Measurements from ENCODE around the gene ID3. TPM values are rescaled to one million over a fixed set of nuclear protein-coding genes. Genes with fewer than 3 reads are reported as not detected.
"Not testable (repeated sequence)": the region's sequence is repeated elsewhere in the genome, so short reads cannot be mapped to it uniquely, and the experiment has no call there.

Gene ID3
- total and polyA plus RNA-seq, 12 donors = 44.7 to 217 (median 83.4) TPM

DNA sequence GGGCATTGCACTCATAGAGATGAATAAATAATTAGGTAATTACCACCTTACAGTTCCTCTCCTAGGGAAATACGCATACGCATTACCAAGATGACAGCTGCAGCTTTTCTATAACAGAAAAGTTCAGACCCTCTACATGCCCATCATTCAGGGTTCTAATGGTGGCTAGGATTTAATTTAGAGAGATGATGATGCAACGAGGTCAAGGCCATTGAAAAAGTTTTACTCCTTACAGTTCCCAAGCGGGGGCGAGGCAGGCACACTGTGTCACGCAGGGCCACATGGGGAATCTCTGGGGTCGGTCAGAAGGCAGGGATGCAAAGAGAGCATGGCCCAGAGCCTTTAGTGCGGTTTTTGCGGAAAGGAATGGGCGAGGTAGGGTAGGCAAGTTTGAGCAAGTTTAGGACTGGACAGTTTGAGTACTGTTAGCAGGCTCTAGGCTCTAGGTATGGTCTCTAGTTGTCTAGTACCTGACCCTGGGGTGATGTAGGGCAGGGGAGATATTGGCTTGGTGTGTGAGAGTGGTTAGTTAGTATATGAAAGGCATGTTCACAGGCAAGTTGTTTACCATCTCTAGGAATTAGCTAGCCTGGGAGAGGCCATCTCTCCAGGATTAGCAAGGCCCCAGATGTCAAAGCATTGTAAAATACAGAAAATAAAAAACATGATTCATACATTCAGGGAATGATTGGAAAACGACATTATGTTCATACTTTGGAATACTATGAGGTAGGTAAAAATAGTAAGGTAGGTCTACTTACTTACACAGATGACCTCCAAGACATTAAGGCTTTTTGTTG is 29.6 kb upstream of the ID3 start:
- intact Hi-C loops (cut with DNase I) = loop anchor here in 1 of 10 donors (5.0 kb wide), 1 partner anchor 38 kb away; no protein-coding TSS in a partner anchor
- ATAC-seq = peak in 1 of 8 donors; percentile 42

GRCh38 chr1:23585321-23586022 is 26.2 kb upstream of the ID3 start:
- 80 to 85% methylated on average over 10 of the region's 10 CpGs for WGBS, 2 donors
- H3K4me1 ChIP-seq = peaks cover 0 to 30% (median 6%) of the 10 kb centered on the region in 9 donors
- H3K27me3 ChIP-seq = no peaks in the 10 kb centered on the region
- no peak overlapping the region for H3K4me3 ChIP-seq
- peak overlapping the region in 1 of 10 donors; percentile 44 for H3K27ac ChIP-seq
- DNase-seq = no peak
- intact Hi-C loops (cut with DNase I) = loop anchor here in 1 of 10 donors (5.0 kb wide), 1 partner anchor 42 kb away; no protein-coding TSS in a partner anchor
- TF ChIP-seq CTCF (IDR thresholded peaks at IDR 0.05) = no peak
- no peaks in the 10 kb centered on the region for H3K36me3 ChIP-seq
- peak in 1 of 8 donors; percentile 36 for ATAC-seq
- no peaks in the 10 kb centered on the region for H3K9me3 ChIP-seq

More for the DNA sequence above, 29.6 kb upstream of the ID3 start:
- WGBS, 2 donors = 78% methylated on average over 11 of the region's 11 CpGs
- Histone ChIP-seq H3K9me3 (no peaks in the 10 kb centered on the region), H3K27ac (peak overlapping the region in 3 of 10 donors; percentile 15 to 25 (median 20)), H3K27me3 (no peaks in the 10 kb centered on the region), H3K36me3 (no peaks in the 10 kb centered on the region), H3K4me3 (no peak overlapping the region), H3K4me1 (peaks cover 0 to 51% (median 15%) of the 10 kb centered on the region in 9 donors)
- peak in 1 of 2 donors; percentile 33 for DNase-seq
- TF ChIP-seq CTCF (IDR thresholded peaks at IDR 0.05) = no peak

GRCh38 chr1:23583727-23584126 is 24.4 kb upstream of the ID3 start:
- Histone ChIP-seq H3K4me1 (peaks cover 0 to 24% (median 6%) of the 10 kb centered on the region in 9 donors), H3K27ac (peak overlapping the region in 1 of 10 donors; percentile 21)
- ATAC-seq; DNase-seq; intact Hi-C loops (cut with DNase I); H3K36me3 ChIP-seq; H3K27me3 ChIP-seq; H3K4me3 ChIP-seq; H3K9me3 ChIP-seq: not testable (repeated sequence)

GRCh38 chr1:23582820-23583219 is 23.5 kb upstream of the ID3 start:
- H3K9me3 ChIP-seq = no peaks in the 10 kb centered on the region
- intact Hi-C loops (cut with DNase I) = no loop called here
- 93 to 95% methylated on average over 4 of the region's 4 CpGs for WGBS, 2 donors
- peak overlapping the region in 1 of 10 donors; percentile 3 for H3K27ac ChIP-seq
- DNase-seq (no peak), ATAC-seq (no peak)
- no peak overlapping the region for H3K4me3 ChIP-seq
- TF ChIP-seq CTCF (IDR thresholded peaks at IDR 0.05) = no peak
- peaks cover 0 to 34% (median 11%) of the 10 kb centered on the region in 9 donors for H3K4me1 ChIP-seq
- H3K36me3 ChIP-seq = no peaks in the 10 kb centered on the region
- no peaks in the 10 kb centered on the region for H3K27me3 ChIP-seq
